Activated naive CD4-positive, alpha-beta T cell treated with anti-CD3 and anti-CD28 coated beads, Interleukin-2, amount 50 U/mL, for 24 hours (primary cell): ENCODE data around the gene AOAH.

ENCODE experiments used
- H3K27ac Mint-ChIP-seq: one replicate; pipeline ENCODE4 v1.8.0; 2021; ENCODE audit warnings: mild to moderate bottlenecking, mixed read lengths
- H3K27me3 Mint-ChIP-seq: one replicate; pipeline ENCODE4 v1.8.0; 2021; ENCODE audit warnings: mixed read lengths
- H3K36me3 Mint-ChIP-seq: one replicate; pipeline ENCODE4 v1.8.0; 2021; ENCODE audit warnings: mixed read lengths
- H3K4me1 Mint-ChIP-seq: one replicate; pipeline ENCODE4 v1.8.0; 2021; ENCODE audit warnings: mixed read lengths
- H3K4me3 Mint-ChIP-seq: one replicate; pipeline ENCODE4 v1.8.0; 2021; ENCODE audit warnings: mild to moderate bottlenecking, mixed read lengths
- H3K9me3 Mint-ChIP-seq: one replicate; pipeline ENCODE4 v1.8.0; 2021; ENCODE audit warnings: mixed read lengths

AOAH gene

GRCh38 chr7:36686499-36686898 lies 37.8 kb downstream of the AOAH start:
- H3K36me3 Mint-ChIP-seq: peaks cover 2% of the 10 kb centered on the region
- peak overlapping the region; percentile 68 for H3K4me3 Mint-ChIP-seq
- H3K4me1 Mint-ChIP-seq: peaks cover 61% of the 10 kb centered on the region
- no peaks in the 10 kb centered on the region for H3K9me3 Mint-ChIP-seq
- H3K27me3 Mint-ChIP-seq: no peaks in the 10 kb centered on the region
- peak overlapping the region; percentile 94 for H3K27ac Mint-ChIP-seq

- Mint-ChIP-seq H3K27ac (peak overlapping the region; percentile 27), H3K27me3 (no peaks in the 10 kb centered on the region), H3K4me3 (no peak overlapping the region), H3K9me3 (no peaks in the 10 kb centered on the region), H3K4me1 (peaks cover 55% of the 10 kb centered on the region), H3K36me3 (peaks cover 3% of the 10 kb centered on the region)
These were observed 39.3 kb downstream of the AOAH start for GRCh38 chr7:36684954-36685353.

GRCh38 chr7:36683695-36684357 lies 40.5 kb downstream of the AOAH start:
- no peak overlapping the region for H3K4me3 Mint-ChIP-seq
- H3K27me3 Mint-ChIP-seq: no peaks in the 10 kb centered on the region
- H3K27ac Mint-ChIP-seq: no peak overlapping the region
- H3K4me1 Mint-ChIP-seq: peaks cover 54% of the 10 kb centered on the region
- H3K36me3 Mint-ChIP-seq: peaks cover 3% of the 10 kb centered on the region
- H3K9me3 Mint-ChIP-seq: no peaks in the 10 kb centered on the region

GRCh38 chr7:36683111-36683510 lies 41.2 kb downstream of the AOAH start:
- Mint-ChIP-seq H3K9me3 (no peaks in the 10 kb centered on the region), H3K36me3 (peaks cover 3% of the 10 kb centered on the region), H3K27ac (no peak overlapping the region), H3K4me1 (peaks cover 61% of the 10 kb centered on the region), H3K4me3 (no peak overlapping the region), H3K27me3 (no peaks in the 10 kb centered on the region)

GRCh38 chr7:36682102-36682501 lies 42.2 kb downstream of the AOAH start:
- Mint-ChIP-seq H3K4me1 (peaks cover 70% of the 10 kb centered on the region), H3K36me3 (peaks cover 3% of the 10 kb centered on the region), H3K27me3 (no peaks in the 10 kb centered on the region), H3K4me3 (no peak overlapping the region), H3K9me3 (no peaks in the 10 kb centered on the region), H3K27ac (no peak overlapping the region)

- H3K9me3 Mint-ChIP-seq: peaks cover 4% of the 10 kb centered on the region
- peak overlapping the region; percentile 57 for H3K4me3 Mint-ChIP-seq
- H3K36me3 Mint-ChIP-seq: peaks cover 6% of the 10 kb centered on the region
- peaks cover 66% of the 10 kb centered on the region for H3K4me1 Mint-ChIP-seq
- no peaks in the 10 kb centered on the region for H3K27me3 Mint-ChIP-seq
- H3K27ac Mint-ChIP-seq: peak overlapping the region; percentile 89
These were observed 46.4 kb downstream of the AOAH start for GRCh38 chr7:36677769-36678437.

- Mint-ChIP-seq H3K27ac (no peak overlapping the region), H3K9me3 (peaks cover 4% of the 10 kb centered on the region), H3K4me3 (no peak overlapping the region), H3K36me3 (peaks cover 4% of the 10 kb centered on the region), H3K27me3 (no peaks in the 10 kb centered on the region), H3K4me1 (peaks cover 64% of the 10 kb centered on the region)
These were observed 50.6 kb downstream of the AOAH start for GRCh38 chr7:36673703-36674102.

- H3K27ac Mint-ChIP-seq: peak overlapping the region; percentile 20
These were observed 52.9 kb downstream of the AOAH start for GRCh38 chr7:36671432-36671829.

GRCh38 chr7:36670585-36671431 lies 53.5 kb downstream of the AOAH start:
- Mint-ChIP-seq H3K27ac (peak overlapping the region; percentile 84), H3K36me3 (peaks cover 4% of the 10 kb centered on the region), H3K4me1 (peaks cover 55% of the 10 kb centered on the region), H3K27me3 (no peaks in the 10 kb centered on the region), H3K9me3 (no peaks in the 10 kb centered on the region), H3K4me3 (no peak overlapping the region)

More at GRCh38 chr7:36671432-36671829, 52.9 kb downstream of the AOAH start:
- Mint-ChIP-seq H3K27me3 (no peaks in the 10 kb centered on the region), H3K4me1 (peaks cover 59% of the 10 kb centered on the region), H3K36me3 (peaks cover 4% of the 10 kb centered on the region), H3K4me3 (no peak overlapping the region), H3K9me3 (no peaks in the 10 kb centered on the region)

- peaks cover 45% of the 10 kb centered on the region for H3K4me1 Mint-ChIP-seq
- H3K27ac Mint-ChIP-seq: no peak overlapping the region
- no peak overlapping the region for H3K4me3 Mint-ChIP-seq
- H3K9me3 Mint-ChIP-seq: no peaks in the 10 kb centered on the region
- no peaks in the 10 kb centered on the region for H3K27me3 Mint-ChIP-seq
- H3K36me3 Mint-ChIP-seq: peaks cover 2% of the 10 kb centered on the region
These were observed 55.5 kb downstream of the AOAH start for GRCh38 chr7:36668750-36669149.

GRCh38 chr7:36668080-36668479 lies 56.2 kb downstream of the AOAH start:
- peaks cover 41% of the 10 kb centered on the region for H3K4me1 Mint-ChIP-seq
- peaks cover 2% of the 10 kb centered on the region for H3K36me3 Mint-ChIP-seq
- no peak overlapping the region for H3K4me3 Mint-ChIP-seq
- H3K27ac Mint-ChIP-seq: no peak overlapping the region
- H3K27me3 Mint-ChIP-seq: no peaks in the 10 kb centered on the region
- no peaks in the 10 kb centered on the region for H3K9me3 Mint-ChIP-seq

- no peak overlapping the region for H3K4me3 Mint-ChIP-seq
- no peaks in the 10 kb centered on the region for H3K9me3 Mint-ChIP-seq
- H3K27me3 Mint-ChIP-seq: no peaks in the 10 kb centered on the region
- H3K36me3 Mint-ChIP-seq: peaks cover 2% of the 10 kb centered on the region
- peak overlapping the region; percentile 10 for H3K27ac Mint-ChIP-seq
- H3K4me1 Mint-ChIP-seq: peaks cover 41% of the 10 kb centered on the region
These were observed 57.1 kb downstream of the AOAH start for GRCh38 chr7:36667007-36667745.

- H3K4me3 Mint-ChIP-seq: no peak overlapping the region
- H3K4me1 Mint-ChIP-seq: peaks cover 28% of the 10 kb centered on the region
- H3K27ac Mint-ChIP-seq: peak overlapping the region; percentile 19
These were observed 60.8 kb downstream of the AOAH start for GRCh38 chr7:36663481-36663880.

GRCh38 chr7:36661135-36661840 lies 63.0 kb downstream of the AOAH start:
- Mint-ChIP-seq H3K27ac (no peak overlapping the region), H3K9me3 (no peaks in the 10 kb centered on the region), H3K4me3 (no peak overlapping the region), H3K27me3 (no peaks in the 10 kb centered on the region), H3K4me1 (peaks cover 9% of the 10 kb centered on the region), H3K36me3 (peaks cover 2% of the 10 kb centered on the region)

More at GRCh38 chr7:36663481-36663880, 60.8 kb downstream of the AOAH start:
- Mint-ChIP-seq H3K27me3 (no peaks in the 10 kb centered on the region), H3K9me3 (no peaks in the 10 kb centered on the region), H3K36me3 (peaks cover 2% of the 10 kb centered on the region)
